Peyer's patch (tissue), 4 donors: ENCODE measurements around the gene ADAMTS2. TPM values are rescaled to one million over a fixed set of nuclear protein-coding genes. Genes with fewer than 3 reads are reported as not detected.

Experiments
- DNase-seq, 3 donors: peaks; one replicate each; pipeline ENCODE4 v3.0.0-alpha.2; 2017 to 2019
- H3K27ac ChIP-seq, 4 donors: fragments of 200-600 bp; sonication (generic); one replicate each; pipeline ENCODE4 v1.5.1; 2016 to 2019
- H3K27me3 ChIP-seq, 2 donors: fragments of 200-600 bp; sonication (generic); one replicate each; pipeline ENCODE4 v1.5.1; 2019
- H3K36me3 ChIP-seq, 3 donors: fragments of 200-600 bp; sonication (generic); one replicate each; pipeline ENCODE4 v1.5.1; 2016 to 2019
- H3K4me1 ChIP-seq, 4 donors: fragments of 200-600 bp; sonication (generic); one replicate each; pipeline ENCODE4 v1.5.1; 2016 to 2019
- H3K4me3 ChIP-seq, 4 donors: fragments of 200-600 bp; sonication (generic); 1 replicate in 3 of 4; 2 replicates in 1 of 4; pipeline ENCODE4 v1.5.1; 2016 to 2019; ENCODE audit warnings: mild to moderate bottlenecking in 1 of 4
- H3K9me3 ChIP-seq, 4 donors: fragments of 200-600 bp; sonication (generic); one replicate each; pipeline ENCODE4 v1.5.1; 2016 to 2019; ENCODE audit warnings: mild to moderate bottlenecking in 1 of 4
- POLR2A ChIP-seq, 2 donors: fragments of 450-650 bp; IDR thresholded peaks; one replicate each; pipeline ENCODE4 v1.5.1; 2017; ENCODE audit warnings: antibody characterized with exemption in 2 of 2, mild to moderate bottlenecking in 2 of 2, moderate library complexity in 2 of 2
- total RNA-seq, 4 donors: library from RNA; depleted of rRNA; stranded (reverse); fragments of >200 nt; gene quantifications; one replicate each; pipeline ENCODE4 v1.1.0, GENCODE V29; 2016
- TF ChIP-seq, protein P1 (sequence below), 6 experiments: fragments of 450-650 bp in 4 of 6; fragments of 200-600 bp in 2 of 6; sonication (generic) in 1 of 6; IDR thresholded peaks; one replicate each; pipeline ENCODE4 v1.5.1; 2017 to 2019; ENCODE audit warnings: antibody characterized with exemption in 6 of 6, mild to moderate bottlenecking in 3 of 6, moderate library complexity in 1 of 6

Gene ADAMTS2
- total RNA-seq, 4 donors from 2014 or later, result 5.3 to 90.0 (median 9.5) TPM

DNA sequence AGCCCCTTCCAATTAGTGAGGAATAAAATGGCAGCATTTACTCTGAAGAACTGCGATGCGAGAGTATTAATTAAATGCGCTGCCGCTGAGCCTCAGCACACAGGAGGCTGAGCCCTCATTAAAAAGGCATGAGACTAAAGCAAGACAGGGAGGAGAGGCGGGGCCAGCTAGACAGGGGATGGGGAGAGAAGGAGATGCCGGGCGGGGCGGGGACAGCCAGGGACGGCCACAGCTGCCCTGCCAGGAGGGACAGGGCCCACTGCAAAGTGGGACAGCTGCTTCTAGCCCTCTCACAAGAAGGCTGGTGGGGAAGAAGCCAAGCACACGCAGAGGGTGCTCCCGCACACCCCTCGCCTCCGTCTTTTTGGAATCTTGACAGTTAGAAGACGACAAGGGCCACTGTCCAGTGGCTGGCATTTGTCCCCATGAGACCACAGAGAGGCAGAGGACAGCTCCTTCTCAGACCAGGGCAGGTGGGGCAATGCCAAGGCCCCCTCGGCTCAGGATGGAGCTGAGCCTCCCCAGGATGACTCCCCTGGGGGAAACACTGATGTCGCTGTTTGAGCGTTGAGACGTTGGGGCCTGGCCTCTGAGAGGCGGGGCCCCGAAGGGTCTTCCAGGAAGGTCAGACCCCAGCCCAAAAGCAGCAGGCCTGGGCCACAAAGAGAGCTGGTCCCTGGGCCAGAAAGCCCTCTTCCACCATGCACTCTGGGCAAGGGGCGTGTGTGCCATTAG lies 26.9 kb downstream of the ADAMTS2 start:
- H3K4me3 ChIP-seq, result no peak overlapping the region
- DNase-seq, result peak in 1 of 3 donors; percentile 28
- H3K27ac ChIP-seq, result no peak overlapping the region
- TF ChIP-seq, protein P1, sequence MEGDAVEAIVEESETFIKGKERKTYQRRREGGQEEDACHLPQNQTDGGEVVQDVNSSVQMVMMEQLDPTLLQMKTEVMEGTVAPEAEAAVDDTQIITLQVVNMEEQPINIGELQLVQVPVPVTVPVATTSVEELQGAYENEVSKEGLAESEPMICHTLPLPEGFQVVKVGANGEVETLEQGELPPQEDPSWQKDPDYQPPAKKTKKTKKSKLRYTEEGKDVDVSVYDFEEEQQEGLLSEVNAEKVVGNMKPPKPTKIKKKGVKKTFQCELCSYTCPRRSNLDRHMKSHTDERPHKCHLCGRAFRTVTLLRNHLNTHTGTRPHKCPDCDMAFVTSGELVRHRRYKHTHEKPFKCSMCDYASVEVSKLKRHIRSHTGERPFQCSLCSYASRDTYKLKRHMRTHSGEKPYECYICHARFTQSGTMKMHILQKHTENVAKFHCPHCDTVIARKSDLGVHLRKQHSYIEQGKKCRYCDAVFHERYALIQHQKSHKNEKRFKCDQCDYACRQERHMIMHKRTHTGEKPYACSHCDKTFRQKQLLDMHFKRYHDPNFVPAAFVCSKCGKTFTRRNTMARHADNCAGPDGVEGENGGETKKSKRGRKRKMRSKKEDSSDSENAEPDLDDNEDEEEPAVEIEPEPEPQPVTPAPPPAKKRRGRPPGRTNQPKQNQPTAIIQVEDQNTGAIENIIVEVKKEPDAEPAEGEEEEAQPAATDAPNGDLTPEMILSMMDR (IDR thresholded peaks at IDR 0.05), result no peak
- TF ChIP-seq POLR2A (IDR thresholded peaks at IDR 0.05), result no peak
- no peaks in the 10 kb centered on the region for H3K27me3 ChIP-seq
- H3K36me3 ChIP-seq, result no peaks in the 10 kb centered on the region
- H3K4me1 ChIP-seq, result no peaks in the 10 kb centered on the region
- H3K9me3 ChIP-seq, result no peaks in the 10 kb centered on the region

DNA sequence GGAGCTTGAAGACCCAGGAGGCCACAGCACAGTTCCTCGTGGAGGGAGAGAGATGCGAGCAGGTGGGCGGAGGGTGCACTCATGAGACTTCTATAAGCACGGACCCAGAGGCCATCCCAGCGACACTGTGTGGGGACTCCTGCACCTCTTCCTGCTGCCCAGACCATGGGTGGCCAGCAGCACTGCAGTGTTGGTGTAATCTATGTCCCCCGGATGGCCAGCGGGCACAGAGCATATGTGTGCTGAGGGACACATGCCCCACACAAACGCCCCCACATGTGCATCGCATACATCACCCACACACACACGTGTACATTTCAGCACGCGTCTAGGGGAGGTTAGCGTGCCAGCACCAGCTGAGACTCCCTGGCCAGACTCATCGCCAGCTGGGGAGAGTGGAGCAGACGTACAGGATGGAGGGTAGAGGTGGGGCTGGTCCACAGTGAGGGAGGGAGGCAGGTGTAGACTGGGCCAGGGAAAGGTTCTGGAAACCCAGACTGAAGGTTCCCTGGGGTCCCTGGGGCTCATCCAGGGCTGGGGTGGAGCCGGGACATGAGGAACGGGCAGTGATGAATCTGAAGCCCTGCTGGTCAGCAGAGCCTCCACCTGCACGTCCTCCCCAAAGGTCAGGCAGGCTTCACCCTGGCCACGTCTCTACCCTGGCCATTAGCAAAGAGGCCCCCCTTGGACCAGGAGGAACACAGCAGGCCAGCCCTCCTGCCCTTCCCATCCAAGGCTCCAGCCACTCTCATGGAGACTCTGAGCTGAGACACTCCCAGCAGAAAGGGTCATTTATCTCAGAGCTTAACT lies 27.6 kb downstream of the ADAMTS2 start:
- H3K9me3 ChIP-seq, result no peaks in the 10 kb centered on the region
- H3K27ac ChIP-seq, result no peak overlapping the region
- DNase-seq, result peak in 1 of 3 donors; percentile 23
- H3K36me3 ChIP-seq, result no peaks in the 10 kb centered on the region
- H3K4me3 ChIP-seq, result no peak overlapping the region
- no peaks in the 10 kb centered on the region for H3K4me1 ChIP-seq
- TF ChIP-seq, protein P1 (IDR thresholded peaks at IDR 0.05), result no peak
- TF ChIP-seq POLR2A (IDR thresholded peaks at IDR 0.05), result no peak
- H3K27me3 ChIP-seq, result no peaks in the 10 kb centered on the region

DNA sequence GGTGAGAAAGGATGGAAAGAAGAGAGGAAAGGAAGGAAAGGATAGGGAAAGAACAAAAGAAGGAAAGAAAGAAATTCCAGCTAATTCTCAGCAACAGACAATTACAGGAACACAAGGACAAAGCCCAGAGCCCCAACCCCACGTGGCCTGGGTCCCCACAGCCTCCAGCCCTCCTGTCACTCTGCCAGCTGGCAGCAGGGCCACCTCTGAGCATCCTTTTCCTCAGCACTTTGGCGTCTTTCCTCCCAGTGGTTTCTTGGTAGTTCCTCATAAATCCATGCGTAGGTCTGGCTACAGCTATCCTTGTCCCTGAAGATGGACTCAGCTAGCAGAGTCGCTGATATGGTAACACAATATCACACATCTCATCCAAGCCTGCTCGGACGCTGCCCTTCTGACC lies 28.3 kb downstream of the ADAMTS2 start:
- DNase-seq, result peak in 1 of 3 donors; percentile 7

DNA sequence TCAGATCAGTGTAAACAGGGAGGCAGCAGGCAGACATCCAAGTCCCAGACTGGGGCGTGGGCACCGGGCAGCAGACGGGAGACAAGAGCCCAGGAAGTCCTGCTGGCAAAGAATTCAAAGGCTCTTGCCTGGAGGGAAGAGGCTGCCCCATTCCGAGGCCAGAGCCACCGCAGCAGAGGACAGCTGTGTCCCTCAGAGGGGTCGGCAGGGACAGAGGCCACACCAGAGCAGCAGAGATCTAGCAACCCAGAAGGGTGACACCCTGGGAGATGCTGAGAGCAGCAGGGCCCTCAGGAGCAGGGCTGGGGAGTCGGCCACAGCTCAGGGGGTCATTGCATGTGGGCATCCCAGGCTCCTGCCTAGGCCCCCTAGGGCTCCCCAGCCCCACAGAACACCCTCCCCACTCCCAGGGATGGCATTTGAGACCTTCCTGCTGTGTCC lies 29.1 kb downstream of the ADAMTS2 start:
- no peak overlapping the region for H3K4me3 ChIP-seq
- no peaks in the 10 kb centered on the region for H3K27me3 ChIP-seq
- H3K9me3 ChIP-seq, result no peaks in the 10 kb centered on the region
- no peaks in the 10 kb centered on the region for H3K4me1 ChIP-seq
- TF ChIP-seq POLR2A (IDR thresholded peaks at IDR 0.05), result no peak
- TF ChIP-seq, protein P1 (IDR thresholded peaks at IDR 0.05), result no peak
- peak in 1 of 3 donors; percentile 39 for DNase-seq
- H3K36me3 ChIP-seq, result no peaks in the 10 kb centered on the region
- H3K27ac ChIP-seq, result no peak overlapping the region

More for the DNA sequence above, 28.3 kb downstream of the ADAMTS2 start:
- Histone ChIP-seq H3K9me3 (no peaks in the 10 kb centered on the region), H3K4me3 (no peak overlapping the region), H3K27ac (no peak overlapping the region), H3K27me3 (no peaks in the 10 kb centered on the region), H3K36me3 (no peaks in the 10 kb centered on the region), H3K4me1 (no peaks in the 10 kb centered on the region)
- TF ChIP-seq POLR2A (IDR thresholded peaks at IDR 0.05), result no peak
- TF ChIP-seq, protein P1 (IDR thresholded peaks at IDR 0.05), result no peak

DNA sequence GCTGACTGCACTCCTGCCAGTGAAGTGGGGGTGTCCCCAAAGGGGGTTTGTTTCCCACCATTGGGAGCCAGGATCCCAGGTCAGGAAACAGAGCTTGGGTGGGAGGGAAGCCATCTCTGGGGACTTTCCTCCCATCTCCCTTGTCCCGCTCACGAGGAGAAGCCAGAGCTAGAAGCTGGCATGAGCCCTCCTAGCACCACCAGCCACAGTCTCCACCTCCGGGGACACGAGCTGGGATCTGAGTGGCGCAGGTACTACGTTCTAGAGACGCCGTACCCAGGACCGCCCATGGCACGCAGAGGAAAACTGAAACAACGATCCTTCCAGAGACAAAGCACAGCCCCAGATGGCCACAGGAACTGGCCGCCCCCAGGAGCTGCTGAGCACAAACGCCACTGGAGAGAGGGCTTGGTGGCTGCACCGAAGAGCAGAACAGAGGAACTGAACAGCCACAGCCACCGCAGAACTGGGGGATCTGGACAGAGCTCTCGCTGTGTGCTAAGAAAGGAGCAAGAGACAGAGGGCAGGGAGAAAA lies 29.8 kb downstream of the ADAMTS2 start:
- H3K27ac ChIP-seq, result no peak overlapping the region
- TF ChIP-seq, protein P1 (IDR thresholded peaks at IDR 0.05), result no peak
- no peak for TF ChIP-seq POLR2A (IDR thresholded peaks at IDR 0.05)

More for the DNA sequence above, 29.8 kb downstream of the ADAMTS2 start:
- Histone ChIP-seq H3K27me3 (no peaks in the 10 kb centered on the region), H3K36me3 (no peaks in the 10 kb centered on the region), H3K4me1 (no peaks in the 10 kb centered on the region), H3K9me3 (no peaks in the 10 kb centered on the region), H3K4me3 (no peak overlapping the region)
- peak in 1 of 3 donors; percentile 33 for DNase-seq
